NCI-H2029 treated with DMSO at 0.1 percent for 48 hours (cell line): Measurements from ENCODE around the gene VPS37B.
"Not testable (repeated sequence)": the region's sequence is repeated elsewhere in the genome, so short reads cannot be mapped to it uniquely, and the experiment has no call there.

Experiments
- DNase-seq: peaks from one replicate; lab custom pipeline; 2025; lab: John Stamatoyannopoulos, UW

VPS37B gene

GRCh38 chr12:122895704-122896636 is at the start of gene VPS37B:
Gene VPS37B, minus strand, starts transcription at chr12:122896124. Its CDS starts 62 bp downstream, at chr12:122896062.
- DNase-seq, result peak; percentile 25

GRCh38 chr12:122944605-122945592 is 49.0 kb upstream of the VPS37B start:
- no peak for DNase-seq

GRCh38 chr12:122943196-122943595 is 47.3 kb upstream of the VPS37B start:
- no peak for DNase-seq

GRCh38 chr12:122942637-122943036 is 46.7 kb upstream of the VPS37B start:
- DNase-seq, result no peak

GRCh38 chr12:122941351-122941750 is 45.4 kb upstream of the VPS37B start:
- DNase-seq, result not testable (repeated sequence)

GRCh38 chr12:122939125-122939524 is 43.2 kb upstream of the VPS37B start:
- no peak for DNase-seq

- no peak for DNase-seq
Measured at GRCh38 chr12:122937622-122938091, 41.7 kb upstream of the VPS37B start.

GRCh38 chr12:122935318-122935717 is 39.4 kb upstream of the VPS37B start:
- no peak for DNase-seq

GRCh38 chr12:122934722-122935121 is 38.8 kb upstream of the VPS37B start:
- no peak for DNase-seq

- no peak for DNase-seq
Measured at GRCh38 chr12:122932207-122932606, 36.3 kb upstream of the VPS37B start.

- no peak for DNase-seq
Measured at GRCh38 chr12:122929812-122930211, 33.9 kb upstream of the VPS37B start.

- DNase-seq, result no peak
Measured at GRCh38 chr12:122929148-122929538, 33.2 kb upstream of the VPS37B start.

- no peak for DNase-seq
Measured at GRCh38 chr12:122928404-122929147, 32.7 kb upstream of the VPS37B start.

- DNase-seq, result no peak
Measured at GRCh38 chr12:122927756-122928403, 32.0 kb upstream of the VPS37B start.

GRCh38 chr12:122921917-122922316 is 26.0 kb upstream of the VPS37B start:
- peak; percentile 20 for DNase-seq

GRCh38 chr12:122920687-122921086 is 24.8 kb upstream of the VPS37B start:
- no peak for DNase-seq

- DNase-seq, result no peak
Measured at GRCh38 chr12:122918827-122919226, 22.9 kb upstream of the VPS37B start.

- no peak for DNase-seq
Measured at GRCh38 chr12:122917507-122918121, 21.7 kb upstream of the VPS37B start.

GRCh38 chr12:122909442-122910288 is 13.7 kb upstream of the VPS37B start:
- DNase-seq, result peak; percentile 55

GRCh38 chr12:122908915-122909314 is 13.0 kb upstream of the VPS37B start:
- DNase-seq, result no peak
